GM19351 (cell line): ENCODE results near the gene BCAR1.

Source experiments
- ATAC-seq: cut with Tn5 transposase; IDR thresholded peaks from one replicate; pipeline ENCODE4 v1.9.1; 2021; ENCODE audit warnings: mild to moderate bottlenecking, moderate library complexity; ENCODE audit not compliant: unreplicated experiment

BCAR1 gene

DNA sequence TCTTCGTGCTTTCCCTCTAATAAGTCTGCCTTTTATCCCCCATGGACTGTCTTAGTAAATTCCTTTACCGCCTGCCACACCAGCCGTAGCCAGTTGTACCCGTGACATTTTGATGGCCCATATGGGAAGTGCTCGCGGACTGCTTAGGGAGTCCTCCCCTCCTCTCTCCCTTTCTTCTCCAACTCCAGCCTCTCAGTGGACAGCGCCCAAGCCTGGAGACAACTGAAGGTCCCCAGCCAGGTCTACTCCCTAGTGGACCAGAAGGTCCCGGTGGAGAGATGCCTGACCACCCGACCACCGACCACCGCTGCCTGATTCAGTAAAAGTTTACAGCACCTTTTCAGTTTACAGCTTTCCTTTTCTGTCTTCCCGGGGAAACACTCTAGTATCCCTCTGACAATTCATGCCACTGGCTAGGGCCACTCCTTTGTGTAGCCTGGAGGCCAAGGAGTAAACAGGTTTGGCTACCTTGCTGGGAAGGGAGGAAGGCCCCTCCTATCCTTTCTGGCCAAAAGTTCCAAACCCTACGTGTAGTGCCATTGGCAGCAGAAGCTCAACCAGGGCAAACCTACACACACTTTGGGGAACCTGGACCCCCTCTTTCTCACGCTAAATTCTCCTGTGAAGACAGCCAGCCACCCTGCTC lies 62.5 kb downstream of the BCAR1 start:
- no peak for ATAC-seq

DNA sequence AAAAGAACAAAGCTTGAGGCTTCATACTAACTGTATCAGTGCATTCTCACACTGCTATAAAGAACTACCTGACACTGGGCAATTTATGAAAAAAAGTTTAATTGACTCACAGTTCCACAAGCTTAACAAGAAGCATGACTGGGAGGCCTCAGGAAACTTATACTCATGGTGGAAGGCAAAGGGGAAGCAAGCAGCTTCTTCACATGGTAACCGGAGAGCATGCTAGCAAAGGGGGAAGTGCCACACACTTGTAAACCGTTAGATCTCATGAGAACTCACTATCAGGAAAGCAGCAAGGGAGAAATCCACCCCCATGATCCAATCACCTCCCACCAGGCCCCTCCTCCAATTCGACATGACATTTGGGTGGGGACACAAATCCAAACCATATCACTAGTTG lies 69.8 kb downstream of the BCAR1 start:
- ATAC-seq: no peak

DNA sequence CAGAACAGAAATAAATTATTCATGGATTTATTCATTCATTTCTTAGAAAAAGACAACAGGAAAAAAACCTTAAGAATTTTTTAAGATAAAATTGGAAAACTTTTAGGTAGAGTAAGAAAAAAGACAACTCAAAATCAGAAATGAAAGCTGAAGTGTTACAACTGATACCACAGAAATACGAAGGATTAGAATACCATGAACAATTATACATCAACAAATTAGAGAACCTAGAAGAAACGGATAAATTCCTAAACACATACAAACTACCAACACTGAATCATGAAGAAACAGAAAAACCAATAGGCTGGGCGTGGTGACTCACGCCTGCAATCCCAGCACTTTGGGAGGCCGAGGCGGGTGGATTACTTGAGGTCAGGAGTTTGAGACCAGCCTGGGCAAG lies 72.2 kb downstream of the BCAR1 start:
- ATAC-seq: no peak
